Left ventricle myocardium inferior (tissue), 1 donor: ENCODE data around the gene IL1RAPL1. TPM values are rescaled to one million over a fixed set of nuclear protein-coding genes. Genes with fewer than 3 reads are reported as not detected.

Source experiments
- DNase-seq: peaks from one replicate; pipeline ENCODE4 v3.0.0-alpha.2; 2020
- H3K27ac ChIP-seq: fragments of 200-600 bp; replicated peaks from 2 replicates; pipeline ENCODE4 v1.8.0; 2021
- H3K27me3 ChIP-seq: fragments of 200-600 bp; 2 replicates; pipeline ENCODE4 v1.8.0; 2021; ENCODE audit warnings: low read depth
- H3K36me3 ChIP-seq: fragments of 200-600 bp; 2 replicates; pipeline ENCODE4 v1.8.0; 2021
- H3K4me1 ChIP-seq: fragments of 200-600 bp; 2 replicates; pipeline ENCODE4 v1.8.0; 2021
- H3K4me3 ChIP-seq: fragments of 200-600 bp; 2 replicates; pipeline ENCODE4 v1.8.0; 2021; ENCODE audit warnings: mild to moderate bottlenecking, moderate library complexity
- H3K9me3 ChIP-seq: fragments of 200-600 bp; replicated peaks from 2 replicates; pipeline ENCODE4 v1.8.0; 2021
- intact Hi-C: fragments of 100-400 bp; cut with micrococcal nuclease; formaldehyde crosslinking; loops from one replicate; pipeline ENCODE4 v1.11.0; 2022
- total RNA-seq: library from RNA; stranded (reverse); fragmentation: NEBNext Ultra II Directional; extraction: Animal tissue kit (Norgen Biotek cat#: 25700); gene quantifications from one replicate; pipeline ENCODE4 v1.2.1, GENCODE V29; 2021
- TF ChIP-seq, protein P1 (sequence below): fragments of 200-600 bp; IDR thresholded peaks from 2 replicates; pipeline ENCODE4 v1.8.0; 2021; ENCODE audit warnings: antibody characterized with exemption, mild to moderate bottlenecking, borderline replicate concordance
- donor health status: DM: no; HTN: yes; CAD: no; lungs with severe emphysema.

The IL1RAPL1 gene
- total RNA-seq, 1 donor from 2014 or later = 1.9 TPM

- intact Hi-C loops = no loop called here
- no peak overlapping the region for H3K4me3 ChIP-seq
Observed at GRCh38 chrX:28595346-28595745, 8.1 kb downstream of the IL1RAPL1 start.

GRCh38 chrX:28599957-28600356, 12.7 kb downstream of the IL1RAPL1 start:
- DNase-seq = no peak
- H3K4me1 ChIP-seq = peaks cover 3% of the 10 kb centered on the region
- H3K27ac ChIP-seq = no peak overlapping the region
- no peaks in the 10 kb centered on the region for H3K27me3 ChIP-seq
- no peaks in the 10 kb centered on the region for H3K36me3 ChIP-seq
- no peaks in the 10 kb centered on the region for H3K9me3 ChIP-seq
- intact Hi-C loops = no loop called here
- no peak overlapping the region for H3K4me3 ChIP-seq
- TF ChIP-seq, protein P1, sequence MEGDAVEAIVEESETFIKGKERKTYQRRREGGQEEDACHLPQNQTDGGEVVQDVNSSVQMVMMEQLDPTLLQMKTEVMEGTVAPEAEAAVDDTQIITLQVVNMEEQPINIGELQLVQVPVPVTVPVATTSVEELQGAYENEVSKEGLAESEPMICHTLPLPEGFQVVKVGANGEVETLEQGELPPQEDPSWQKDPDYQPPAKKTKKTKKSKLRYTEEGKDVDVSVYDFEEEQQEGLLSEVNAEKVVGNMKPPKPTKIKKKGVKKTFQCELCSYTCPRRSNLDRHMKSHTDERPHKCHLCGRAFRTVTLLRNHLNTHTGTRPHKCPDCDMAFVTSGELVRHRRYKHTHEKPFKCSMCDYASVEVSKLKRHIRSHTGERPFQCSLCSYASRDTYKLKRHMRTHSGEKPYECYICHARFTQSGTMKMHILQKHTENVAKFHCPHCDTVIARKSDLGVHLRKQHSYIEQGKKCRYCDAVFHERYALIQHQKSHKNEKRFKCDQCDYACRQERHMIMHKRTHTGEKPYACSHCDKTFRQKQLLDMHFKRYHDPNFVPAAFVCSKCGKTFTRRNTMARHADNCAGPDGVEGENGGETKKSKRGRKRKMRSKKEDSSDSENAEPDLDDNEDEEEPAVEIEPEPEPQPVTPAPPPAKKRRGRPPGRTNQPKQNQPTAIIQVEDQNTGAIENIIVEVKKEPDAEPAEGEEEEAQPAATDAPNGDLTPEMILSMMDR = no peak

More at GRCh38 chrX:28595346-28595745, 8.1 kb downstream of the IL1RAPL1 start:
- Histone ChIP-seq H3K27me3 (no peaks in the 10 kb centered on the region), H3K9me3 (no peaks in the 10 kb centered on the region), H3K27ac (no peak overlapping the region), H3K36me3 (no peaks in the 10 kb centered on the region), H3K4me1 (peaks cover 5% of the 10 kb centered on the region)
- no peak for DNase-seq
- TF ChIP-seq, protein P1 = no peak

- no peak for DNase-seq
- no peaks in the 10 kb centered on the region for H3K27me3 ChIP-seq
- H3K27ac ChIP-seq = peak overlapping the region; percentile 79
- no peaks in the 10 kb centered on the region for H3K9me3 ChIP-seq
- no peaks in the 10 kb centered on the region for H3K36me3 ChIP-seq
- TF ChIP-seq, protein P1 = no peak
- intact Hi-C loops = no loop called here
- no peak overlapping the region for H3K4me3 ChIP-seq
- H3K4me1 ChIP-seq = peaks cover 5% of the 10 kb centered on the region
Observed at GRCh38 chrX:28609003-28609402, 21.8 kb downstream of the IL1RAPL1 start.

- DNase-seq = peak; percentile 45
- intact Hi-C loops = no loop called here
- peak overlapping the region; percentile 79 for H3K27ac ChIP-seq
- H3K36me3 ChIP-seq = no peaks in the 10 kb centered on the region
- peaks cover 5% of the 10 kb centered on the region for H3K4me1 ChIP-seq
- H3K9me3 ChIP-seq = no peaks in the 10 kb centered on the region
- TF ChIP-seq, protein P1 = no peak
- H3K27me3 ChIP-seq = no peaks in the 10 kb centered on the region
- H3K4me3 ChIP-seq = peak overlapping the region; percentile 14
Observed at GRCh38 chrX:28609917-28610613, 22.8 kb downstream of the IL1RAPL1 start.

GRCh38 chrX:28610746-28611145, 23.5 kb downstream of the IL1RAPL1 start:
- peak overlapping the region; percentile 79 for H3K27ac ChIP-seq
- TF ChIP-seq, protein P1 = no peak
- intact Hi-C loops = no loop called here

More at GRCh38 chrX:28610746-28611145, 23.5 kb downstream of the IL1RAPL1 start:
- no peaks in the 10 kb centered on the region for H3K9me3 ChIP-seq
- H3K27me3 ChIP-seq = no peaks in the 10 kb centered on the region
- DNase-seq = no peak
- H3K4me3 ChIP-seq = peak overlapping the region; percentile 14
- peaks cover 5% of the 10 kb centered on the region for H3K4me1 ChIP-seq
- no peaks in the 10 kb centered on the region for H3K36me3 ChIP-seq
